GM10847 (cell line): ENCODE data around the gene AJM1.
A peak's percentile ranks its signal among the peaks of the same experiment; 100 is the strongest.

ENCODE experiments used
- POLR2A ChIP-seq: IDR thresholded peaks from 2 replicates; pipeline ENCODE4 v1.6.1; 2011; ENCODE audit not compliant: insufficient read length; ENCODE audit errors: extremely low read depth

The AJM1 gene

DNA sequence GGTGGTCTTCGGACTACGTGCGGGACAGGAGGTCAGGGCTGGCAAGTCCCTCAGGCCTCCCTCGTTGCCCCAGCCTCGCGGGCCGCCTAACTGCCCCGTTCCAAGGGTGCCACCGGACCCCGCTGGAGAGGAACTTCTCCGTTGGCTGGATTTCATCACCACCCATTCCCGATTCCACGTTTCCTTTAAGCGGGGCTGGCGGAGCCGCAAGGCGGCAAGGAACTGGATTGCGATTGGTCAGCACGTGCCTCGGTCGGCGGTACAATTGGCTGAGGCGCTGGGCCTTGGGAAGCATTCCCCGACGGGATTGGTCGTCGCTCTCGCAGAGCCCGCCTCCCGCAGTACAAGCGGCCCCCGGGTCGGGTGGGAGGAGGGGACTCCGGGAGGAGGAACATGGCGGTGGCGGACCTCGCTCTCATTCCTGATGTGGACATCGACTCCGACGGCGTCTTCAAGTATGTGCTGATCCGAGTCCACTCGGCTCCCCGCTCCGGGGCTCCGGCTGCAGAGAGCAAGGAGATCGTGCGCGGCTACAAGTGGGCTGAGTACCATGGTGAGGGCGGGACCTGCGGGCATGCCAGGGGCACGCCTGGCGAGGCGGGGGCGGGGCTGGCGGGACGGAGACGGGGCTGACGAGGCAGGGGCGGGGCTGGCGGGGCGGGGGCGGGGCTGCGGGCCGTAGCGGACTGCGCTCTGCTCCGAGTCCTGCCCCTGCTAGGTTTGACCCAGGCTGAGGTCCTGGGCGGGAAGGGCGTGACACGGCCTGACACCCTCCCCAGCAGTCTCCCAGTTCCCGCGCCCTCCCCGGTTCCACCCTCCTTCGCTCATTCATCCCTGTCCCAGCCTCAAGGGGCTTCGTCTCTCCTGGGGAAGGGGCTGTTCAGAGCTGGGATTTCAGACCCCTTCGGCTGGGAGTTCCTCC, 7.0 kb downstream of the AJM1 start, which contains the start of gene PHPT1:
Gene PHPT1, plus strand, starts transcription at position 372 of the 922 bp plus-strand sequence. Its CDS starts 22 bp downstream, at position 394.
- TF ChIP-seq POLR2A = peak; percentile 87

DNA sequence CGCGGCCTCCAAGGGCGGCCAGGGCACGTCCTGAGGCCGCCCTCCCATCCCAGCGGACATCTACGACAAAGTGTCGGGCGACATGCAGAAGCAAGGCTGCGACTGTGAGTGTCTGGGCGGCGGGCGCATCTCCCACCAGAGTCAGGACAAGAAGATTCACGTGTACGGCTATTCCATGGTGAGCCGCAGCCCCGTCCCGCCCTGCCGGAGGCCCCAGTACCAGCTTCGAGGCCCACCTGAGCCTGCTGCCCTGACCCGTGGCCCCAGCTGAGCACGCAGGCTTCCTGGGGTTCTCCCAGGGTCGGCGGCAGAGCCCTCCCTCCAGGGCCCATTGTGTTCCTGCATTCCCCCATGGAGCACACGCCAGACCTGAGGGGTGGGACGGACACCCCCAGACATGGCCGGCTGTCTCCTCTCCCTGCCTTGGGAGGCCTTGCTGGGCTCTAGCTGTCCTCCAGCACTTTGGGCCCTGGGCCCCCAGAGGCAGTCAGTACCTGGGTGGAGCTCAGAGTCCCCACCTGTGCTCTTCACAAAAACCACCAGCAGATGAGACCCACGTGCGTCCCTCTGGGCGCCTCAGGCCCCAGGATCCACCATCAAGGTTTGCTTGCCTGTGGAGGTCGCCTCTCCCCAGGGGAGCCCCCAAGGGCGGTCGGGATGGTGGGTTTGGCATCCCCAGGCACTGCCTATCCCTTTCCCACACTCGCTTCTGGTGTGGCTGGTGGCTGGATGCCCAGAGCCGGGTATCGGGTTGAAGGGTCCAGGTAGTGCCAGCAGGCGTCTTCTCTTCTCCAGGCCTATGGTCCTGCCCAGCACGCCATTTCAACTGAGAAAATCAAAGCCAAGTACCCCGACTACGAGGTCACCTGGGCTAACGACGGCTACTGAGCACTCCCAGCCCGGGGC, 7.9 kb downstream of the AJM1 start:
- no peak for TF ChIP-seq POLR2A

DNA sequence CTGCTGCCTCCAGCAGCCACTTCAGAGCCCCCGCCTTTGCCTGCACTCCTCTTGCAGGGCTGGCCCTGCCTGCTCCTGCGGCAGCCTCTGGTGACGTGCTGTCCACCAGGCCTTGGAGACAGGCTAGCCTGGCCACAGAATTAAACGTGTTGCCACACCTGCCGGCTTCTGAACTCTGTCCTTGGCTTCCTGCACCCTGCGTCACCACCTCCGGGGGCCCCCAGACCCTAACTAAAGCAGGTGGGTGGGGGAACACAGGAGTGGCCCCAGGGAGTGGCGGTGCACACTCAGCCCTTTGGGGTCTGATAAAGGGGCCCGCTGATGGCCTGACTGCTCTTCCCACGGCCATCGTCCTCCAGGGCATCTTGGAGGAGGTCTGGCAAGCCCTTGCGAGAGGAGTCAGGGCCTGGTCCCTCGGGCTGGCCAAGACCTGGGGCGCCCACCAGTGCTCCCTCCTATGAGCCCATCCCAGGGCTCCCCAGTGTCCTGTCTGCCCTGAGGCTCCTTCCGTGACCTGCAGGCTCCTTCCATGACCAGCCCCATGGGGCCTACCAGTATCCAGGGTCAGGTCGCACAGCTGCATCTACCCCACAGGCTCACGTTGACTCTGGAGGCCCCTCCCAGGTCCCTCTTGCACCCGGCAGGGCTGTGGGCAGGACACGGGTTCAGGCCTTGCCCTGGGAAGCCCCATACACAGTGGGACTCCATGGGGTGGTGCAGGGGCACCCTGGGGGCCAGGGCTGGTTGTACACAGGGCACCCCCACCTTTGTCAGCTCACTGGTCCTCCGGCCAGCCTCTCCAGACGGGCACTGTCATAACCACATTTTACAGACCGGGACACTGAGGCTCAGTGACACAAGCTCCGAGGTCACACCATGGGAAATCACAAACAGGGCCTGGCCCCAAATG, 8.8 kb downstream of the AJM1 start:
- TF ChIP-seq POLR2A = no peak

DNA sequence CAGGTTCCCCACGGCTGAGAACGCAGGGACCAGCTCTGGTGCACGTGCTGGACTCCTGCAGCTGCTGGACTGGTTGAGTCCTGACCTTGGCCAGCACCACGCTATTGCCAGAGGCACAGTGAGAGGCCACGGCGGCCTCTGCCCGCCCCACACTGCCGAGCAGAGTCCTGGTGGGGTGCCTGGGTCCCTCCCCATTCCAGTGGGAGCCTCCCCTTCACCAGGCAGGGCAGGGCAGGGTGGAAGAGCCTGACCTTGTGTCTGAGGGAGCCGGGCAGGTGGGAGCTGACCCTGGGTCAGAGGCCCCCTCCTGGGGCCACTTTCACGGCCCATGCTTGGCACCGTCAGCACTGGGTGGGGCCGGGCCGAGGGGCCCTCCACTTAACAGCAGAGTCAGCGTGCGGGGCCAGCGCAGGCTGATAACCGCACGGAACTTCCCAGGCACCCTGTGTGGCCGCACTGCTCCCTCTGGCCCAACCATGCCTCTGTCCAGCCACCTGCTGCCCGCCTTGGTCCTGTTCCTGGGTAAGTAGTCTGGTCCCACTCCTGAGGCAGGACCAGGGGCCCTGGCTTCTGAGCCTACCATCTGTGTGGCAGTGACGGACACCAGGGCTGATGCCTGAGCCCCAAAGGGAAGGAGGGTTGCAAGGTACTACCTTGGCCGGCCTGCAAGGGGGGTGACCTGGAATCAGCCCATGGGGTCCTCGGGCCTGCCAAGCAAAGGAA, 9.8 kb downstream of the AJM1 start, which contains the start of gene MAMDC4:
Gene MAMDC4, plus strand, starts transcription at position 406 of the 723 bp plus-strand sequence. Its CDS starts 71 bp downstream, at position 477.
- no peak for TF ChIP-seq POLR2A

DNA sequence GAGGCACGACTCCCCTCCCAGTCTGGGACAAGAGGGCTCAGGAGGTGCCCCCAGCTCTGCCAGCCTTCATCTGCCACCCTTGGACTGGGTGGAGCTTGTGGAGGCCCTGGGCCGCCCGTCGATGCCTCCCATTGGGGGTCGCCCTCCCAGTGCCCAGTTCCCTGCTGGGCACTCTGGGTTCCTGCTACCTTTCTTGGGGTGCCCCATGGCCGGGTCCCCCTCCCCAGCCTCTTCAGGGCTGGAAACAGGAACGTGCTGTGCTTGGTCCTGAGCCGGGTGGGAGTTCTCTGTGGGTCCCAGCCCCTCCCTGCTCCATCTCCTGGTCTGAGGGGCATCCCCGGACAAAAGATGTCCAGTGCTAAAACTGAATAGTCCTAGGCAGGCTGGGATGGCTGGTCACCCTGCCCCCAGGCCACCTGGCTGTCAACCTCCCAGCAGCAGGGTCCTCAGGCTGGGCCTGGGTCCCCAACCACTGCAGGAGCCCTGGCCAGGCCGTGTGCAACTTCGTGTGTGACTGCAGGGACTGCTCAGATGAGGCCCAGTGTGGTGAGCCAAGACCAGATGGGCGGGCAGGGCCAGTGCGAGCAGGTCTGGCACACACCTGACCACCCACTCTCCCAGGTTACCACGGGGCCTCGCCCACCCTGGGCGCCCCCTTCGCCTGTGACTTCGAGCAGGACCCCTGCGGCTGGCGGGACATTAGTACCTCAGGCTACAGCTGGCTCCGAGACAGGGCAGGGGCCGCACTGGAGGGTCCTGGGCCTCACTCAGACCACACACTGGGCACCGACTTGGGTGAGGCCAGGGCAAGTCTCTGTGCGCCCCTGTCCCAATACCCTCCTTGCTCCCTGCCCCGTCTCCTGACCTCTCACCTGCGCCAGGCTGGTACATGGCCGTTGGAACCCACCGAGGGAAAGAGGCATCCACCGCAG, 10.7 kb downstream of the AJM1 start:
- TF ChIP-seq POLR2A = no peak

DNA sequence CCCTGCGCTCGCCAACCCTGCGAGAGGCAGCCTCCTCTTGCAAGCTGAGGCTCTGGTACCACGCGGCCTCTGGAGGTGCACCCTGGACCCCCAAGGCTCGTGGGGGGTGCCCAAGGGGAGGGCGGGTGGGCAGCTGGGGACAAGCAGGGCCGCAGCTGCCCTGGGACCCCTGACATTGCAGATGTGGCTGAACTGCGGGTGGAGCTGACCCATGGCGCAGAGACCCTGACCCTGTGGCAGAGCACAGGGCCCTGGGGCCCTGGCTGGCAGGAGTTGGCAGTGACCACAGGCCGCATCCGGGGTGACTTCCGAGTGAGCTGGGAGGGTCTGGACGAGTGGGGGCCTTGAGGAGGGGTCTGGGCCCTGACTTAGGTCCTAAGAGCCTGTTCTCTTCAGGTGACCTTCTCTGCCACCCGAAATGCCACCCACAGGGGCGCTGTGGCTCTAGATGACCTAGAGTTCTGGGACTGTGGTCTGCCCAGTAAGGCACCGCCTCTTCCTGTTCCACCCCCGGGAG, 11.4 kb downstream of the AJM1 start:
- no peak for TF ChIP-seq POLR2A

DNA sequence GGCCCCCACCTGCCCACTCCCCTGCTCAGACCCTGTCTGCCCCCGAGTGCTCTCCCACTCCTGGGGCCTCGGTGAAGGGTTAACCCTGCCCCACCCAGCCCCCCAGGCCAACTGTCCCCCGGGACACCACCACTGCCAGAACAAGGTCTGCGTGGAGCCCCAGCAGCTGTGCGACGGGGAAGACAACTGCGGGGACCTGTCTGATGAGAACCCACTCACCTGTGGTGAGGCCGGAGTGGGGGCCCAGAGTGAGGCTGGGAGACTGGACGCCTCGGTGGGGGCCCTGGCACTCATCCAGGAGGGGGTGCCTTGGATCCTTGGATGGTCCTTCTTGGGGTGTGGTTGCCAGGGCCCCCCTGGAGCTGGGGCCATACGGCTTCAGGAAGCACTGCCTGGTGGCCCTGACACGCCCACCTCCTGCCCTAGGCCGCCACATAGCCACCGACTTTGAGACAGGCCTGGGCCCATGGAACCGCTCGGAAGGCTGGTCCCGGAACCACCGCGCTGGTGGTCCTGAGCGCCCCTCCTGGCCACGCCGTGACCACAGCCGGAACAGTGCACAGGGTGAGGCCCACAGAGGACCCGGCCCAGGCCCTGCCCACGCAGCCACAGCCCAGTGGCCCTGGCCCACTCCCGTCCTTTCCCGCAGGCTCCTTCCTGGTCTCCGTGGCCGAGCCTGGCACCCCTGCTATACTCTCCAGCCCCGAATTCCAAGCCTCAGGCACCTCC, 12.0 kb downstream of the AJM1 start:
- no peak for TF ChIP-seq POLR2A

DNA sequence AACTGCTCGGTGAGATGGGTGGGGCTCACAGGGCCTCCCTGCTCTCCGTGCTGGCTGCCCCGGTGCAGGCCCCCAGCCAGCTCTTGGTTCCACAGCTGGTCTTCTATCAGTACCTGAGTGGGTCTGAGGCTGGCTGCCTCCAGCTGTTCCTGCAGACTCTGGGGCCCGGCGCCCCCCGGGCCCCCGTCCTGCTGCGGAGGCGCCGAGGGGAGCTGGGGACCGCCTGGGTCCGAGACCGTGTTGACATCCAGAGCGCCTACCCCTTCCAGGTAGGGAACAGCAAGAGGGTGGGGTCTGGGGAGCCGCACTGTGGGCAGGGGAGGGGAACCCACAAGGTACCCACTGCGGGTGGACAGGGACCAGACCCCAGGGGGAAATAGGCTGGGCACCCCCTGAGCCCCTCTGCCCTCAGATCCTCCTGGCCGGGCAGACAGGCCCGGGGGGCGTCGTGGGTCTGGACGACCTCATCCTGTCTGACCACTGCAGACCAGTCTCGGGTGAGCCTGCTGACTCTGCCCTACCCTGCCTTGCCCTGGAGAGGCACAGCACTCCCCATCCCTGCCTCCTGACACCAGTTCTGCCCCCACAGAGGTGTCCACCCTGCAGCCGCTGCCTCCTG, 12.7 kb downstream of the AJM1 start:
- TF ChIP-seq POLR2A = no peak

DNA sequence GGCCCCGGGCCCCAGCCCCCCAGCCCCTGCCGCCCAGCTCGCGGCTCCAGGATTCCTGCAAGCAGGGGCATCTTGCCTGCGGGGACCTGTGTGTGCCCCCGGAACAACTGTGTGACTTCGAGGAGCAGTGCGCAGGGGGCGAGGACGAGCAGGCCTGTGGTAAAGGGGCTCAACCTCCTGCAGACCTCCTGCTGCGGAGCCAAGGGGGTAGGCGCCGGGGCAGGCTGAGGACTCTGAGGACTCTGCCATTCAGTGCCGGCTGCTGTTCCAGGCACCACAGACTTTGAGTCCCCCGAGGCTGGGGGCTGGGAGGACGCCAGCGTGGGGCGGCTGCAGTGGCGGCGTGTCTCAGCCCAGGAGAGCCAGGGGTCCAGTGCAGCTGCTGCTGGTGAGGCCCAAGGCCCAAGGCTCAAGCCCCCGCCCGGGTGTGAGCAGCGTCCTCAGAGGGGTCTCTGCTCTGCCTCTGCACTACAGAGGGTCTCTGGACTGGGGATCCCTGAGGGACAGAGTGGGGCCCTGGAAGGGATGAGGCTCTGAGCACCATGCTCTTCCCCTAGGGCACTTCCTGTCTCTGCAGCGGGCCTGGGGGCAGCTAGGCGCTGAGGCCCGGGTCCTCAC, 13.3 kb downstream of the AJM1 start:
- TF ChIP-seq POLR2A = no peak

DNA sequence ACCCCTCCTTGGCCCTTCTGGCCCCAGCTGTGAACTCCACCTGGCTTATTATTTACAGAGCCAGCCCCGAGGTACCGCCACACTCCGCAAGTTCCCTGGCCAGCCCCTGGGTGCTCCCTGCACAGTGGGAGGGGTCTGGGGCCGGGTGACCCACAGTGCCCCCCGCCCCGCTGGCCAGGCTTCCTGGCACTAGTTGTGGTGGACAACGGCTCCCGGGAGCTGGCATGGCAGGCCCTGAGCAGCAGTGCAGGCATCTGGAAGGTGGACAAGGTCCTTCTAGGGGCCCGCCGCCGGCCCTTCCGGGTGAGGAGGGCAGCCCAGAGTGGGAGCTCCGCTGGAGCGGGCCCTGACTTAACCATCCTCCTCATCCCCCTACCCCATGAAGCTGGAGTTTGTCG, 13.8 kb downstream of the AJM1 start:
- TF ChIP-seq POLR2A = no peak

DNA sequence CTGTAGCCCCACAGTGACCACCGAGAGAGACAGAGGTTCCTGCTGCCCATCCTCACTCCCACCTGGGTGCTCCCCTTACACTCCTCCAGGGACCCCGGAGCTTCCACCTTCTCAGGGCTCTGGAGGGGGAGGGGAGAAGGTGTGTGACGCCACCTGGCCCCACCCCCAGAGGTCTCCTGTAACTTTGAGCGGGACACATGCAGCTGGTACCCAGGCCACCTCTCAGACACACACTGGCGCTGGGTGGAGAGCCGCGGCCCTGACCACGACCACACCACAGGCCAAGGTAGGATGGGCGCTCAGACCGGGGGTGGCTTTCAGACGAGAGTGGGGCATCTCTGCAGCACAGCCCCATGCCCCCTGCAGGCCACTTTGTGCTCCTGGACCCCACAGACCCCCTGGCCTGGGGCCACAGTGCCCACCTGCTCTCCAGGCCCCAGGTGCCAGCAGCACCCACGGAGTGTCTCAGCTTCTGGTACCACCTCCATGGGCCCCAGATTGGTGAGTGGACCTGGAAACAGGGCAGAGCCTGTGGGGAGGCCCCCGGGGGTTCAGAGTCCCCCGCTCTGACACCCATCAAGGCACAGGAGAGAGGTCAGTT, 14.4 kb downstream of the AJM1 start:
- TF ChIP-seq POLR2A = no peak

DNA sequence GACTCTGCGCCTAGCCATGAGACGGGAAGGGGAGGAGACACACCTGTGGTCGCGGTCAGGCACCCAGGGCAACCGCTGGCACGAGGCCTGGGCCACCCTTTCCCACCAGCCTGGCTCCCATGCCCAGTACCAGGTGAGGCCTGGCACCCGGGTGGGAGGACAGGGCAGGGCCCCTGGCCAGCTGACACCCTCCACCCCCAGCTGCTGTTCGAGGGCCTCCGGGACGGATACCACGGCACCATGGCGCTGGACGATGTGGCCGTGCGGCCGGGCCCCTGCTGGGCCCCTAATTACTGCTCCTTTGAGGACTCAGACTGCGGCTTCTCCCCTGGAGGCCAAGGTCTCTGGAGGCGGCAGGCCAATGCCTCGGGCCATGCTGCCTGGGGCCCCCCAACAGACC, 14.9 kb downstream of the AJM1 start:
- TF ChIP-seq POLR2A = no peak
